Gastroesophageal sphincter (tissue), 4 donors: ENCODE measurements around the gene AK5. TPM values are rescaled to one million over a fixed set of nuclear protein-coding genes. Genes with fewer than 3 reads are reported as not detected.

Experiments
- ATAC-seq: fragments of 150-250 bp; one replicate; pipeline ENCODE4 v1.9.1; 2016; ENCODE audit warnings: mild to moderate bottlenecking, moderate library complexity
- H3K27ac ChIP-seq, 4 donors: fragments of 200-600 bp; sonication (generic) in 3 of 4; 1 replicate in 3 of 4; 2 replicates in 1 of 4; pipeline ENCODE4 v1.5.1; 2016 to 2019
- H3K27me3 ChIP-seq: fragments of 200-600 bp; sonication (generic); one replicate; pipeline ENCODE4 v1.5.1; 2019
- H3K36me3 ChIP-seq, 2 donors: fragments of 200-600 bp; sonication (generic); one replicate each; pipeline ENCODE4 v1.5.1; 2019; ENCODE audit warnings: control low read depth in 1 of 2
- H3K4me1 ChIP-seq, 3 donors: fragments of 200-600 bp; sonication (generic); 1 replicate in 2 of 3; 2 replicates in 1 of 3; pipeline ENCODE4 v1.5.1; 2016 to 2019; ENCODE audit warnings: control low read depth in 2 of 3
- H3K4me3 ChIP-seq, 2 donors: fragments of 200-600 bp; sonication (generic); one replicate each; pipeline ENCODE4 v1.5.1; 2019; ENCODE audit warnings: mild to moderate bottlenecking in 1 of 2, moderate library complexity in 1 of 2
- H3K9me3 ChIP-seq, 3 donors: fragments of 200-600 bp; sonication (generic); one replicate each; pipeline ENCODE4 v1.5.1; 2017 to 2019; ENCODE audit warnings: control low read depth in 2 of 3
- CTCF ChIP-seq, 4 experiments: fragments of 200-600 bp in 2 of 4; fragments of 450-650 bp in 2 of 4; sonication (generic) in 1 of 4; IDR thresholded peaks; one replicate each; pipeline ENCODE4 v1.5.1; 2017 to 2019; ENCODE audit warnings: antibody characterized with exemption in 4 of 4, mild to moderate bottlenecking in 2 of 4, moderate library complexity in 2 of 4
- EP300 ChIP-seq: sonication (generic); formaldehyde crosslinking; IDR thresholded peaks from one replicate; pipeline ENCODE4 v1.6.1; 2017; ENCODE audit warnings: antibody characterized with exemption, mild to moderate bottlenecking
- POLR2A ChIP-seq, 2 donors: fragments of 450-650 bp; IDR thresholded peaks; one replicate each; pipeline ENCODE4 v1.6.1; 2017; ENCODE audit warnings: antibody characterized with exemption in 2 of 2, mild to moderate bottlenecking in 2 of 2, moderate library complexity in 1 of 2
- POLR2AphosphoS5 ChIP-seq: sonication (generic); formaldehyde crosslinking; IDR thresholded peaks from one replicate; pipeline ENCODE4 v1.6.1; 2017; ENCODE audit warnings: antibody characterized with exemption
- WGBS, 2 donors: methylation state at CpG; one replicate each; pipeline ENCODE4 v1.1.5; 2018; ENCODE audit warnings: low coverage in 1 of 2; 5-methylcytosine and 5-hydroxymethylcytosine counted together
- total RNA-seq, 4 donors: library from RNA; depleted of rRNA; stranded (reverse); fragments of >200 nt; gene quantifications; one replicate each; pipeline ENCODE4 v1.1.0, GENCODE V29; 2016

AK5 gene
- total RNA-seq, 4 donors from 2014 or later: 0.67 to 5.3 (median 2.7) TPM

- Histone ChIP-seq H3K4me3 (no peak overlapping the region), H3K27ac (no peak overlapping the region), H3K4me1 (peaks cover 0 to 4% (median 0%) of the 10 kb centered on the region in 3 donors), H3K36me3 (no peaks in the 10 kb centered on the region), H3K9me3 (no peaks in the 10 kb centered on the region), H3K27me3 (no peaks in the 10 kb centered on the region)
- 98 to 100% methylated on average over 5 of the region's 5 CpGs for WGBS, 2 donors
- TF ChIP-seq POLR2AphosphoS5 (no peak), POLR2A (IDR thresholded peaks at IDR 0.05) (no peak), EP300 (no peak), CTCF (IDR thresholded peaks at IDR 0.05) (no peak)
- ATAC-seq: no peak
Measured at GRCh38 chr1:77589231-77589630, 307.4 kb downstream of the AK5 start.

- peaks cover 0 to 4% (median 0%) of the 10 kb centered on the region in 3 donors for H3K4me1 ChIP-seq
- no peak overlapping the region for H3K4me3 ChIP-seq
- TF ChIP-seq CTCF (IDR thresholded peaks at IDR 0.05) (no peak), EP300 (no peak), POLR2A (IDR thresholded peaks at IDR 0.05) (no peak), POLR2AphosphoS5 (no peak)
- H3K27ac ChIP-seq: no peak overlapping the region
- H3K27me3 ChIP-seq: no peaks in the 10 kb centered on the region
- H3K9me3 ChIP-seq: no peaks in the 10 kb centered on the region
- no peak for ATAC-seq
- no peaks in the 10 kb centered on the region for H3K36me3 ChIP-seq
- WGBS, 2 donors: 88 to 91% methylated on average over 1 of the region's 1 CpG
Measured at GRCh38 chr1:77590651-77591050, 308.8 kb downstream of the AK5 start.

- no peak overlapping the region for H3K4me3 ChIP-seq
- 100% methylated on average over 2 of the region's 2 CpGs for WGBS, 2 donors
- H3K4me1 ChIP-seq: peaks cover 0 to 4% (median 0%) of the 10 kb centered on the region in 3 donors
- no peak overlapping the region for H3K27ac ChIP-seq
- no peaks in the 10 kb centered on the region for H3K9me3 ChIP-seq
- peaks cover 0 to 12% of the 10 kb centered on the region in 2 donors for H3K36me3 ChIP-seq
- ATAC-seq: no peak
- TF ChIP-seq EP300 (no peak), POLR2AphosphoS5 (no peak), CTCF (IDR thresholded peaks at IDR 0.05) (no peak), POLR2A (IDR thresholded peaks at IDR 0.05) (no peak)
- no peaks in the 10 kb centered on the region for H3K27me3 ChIP-seq
Measured at GRCh38 chr1:77592906-77593305, 311.1 kb downstream of the AK5 start.

GRCh38 chr1:77594366-77595112, 312.7 kb downstream of the AK5 start:
- peaks cover 0 to 4% (median 0%) of the 10 kb centered on the region in 3 donors for H3K4me1 ChIP-seq
- 17 to 35% methylated on average over 1 of the region's 1 CpG for WGBS, 2 donors
- no peak for ATAC-seq
- TF ChIP-seq POLR2A (IDR thresholded peaks at IDR 0.05): no peak
- no peak for TF ChIP-seq CTCF (IDR thresholded peaks at IDR 0.05)
- TF ChIP-seq EP300: no peak
- no peak for TF ChIP-seq POLR2AphosphoS5
- H3K27me3 ChIP-seq: no peaks in the 10 kb centered on the region
- H3K4me3 ChIP-seq: no peak overlapping the region
- no peak overlapping the region for H3K27ac ChIP-seq
- H3K9me3 ChIP-seq: no peaks in the 10 kb centered on the region
- peaks cover 0 to 16% of the 10 kb centered on the region in 2 donors for H3K36me3 ChIP-seq

- Histone ChIP-seq H3K27me3 (no peaks in the 10 kb centered on the region), H3K4me1 (no peaks in the 10 kb centered on the region), H3K27ac (no peak overlapping the region), H3K36me3 (peaks cover 0 to 16% of the 10 kb centered on the region in 2 donors), H3K4me3 (no peak overlapping the region), H3K9me3 (no peaks in the 10 kb centered on the region)
- ATAC-seq: no peak
- TF ChIP-seq POLR2AphosphoS5: no peak
- no peak for TF ChIP-seq POLR2A (IDR thresholded peaks at IDR 0.05)
- TF ChIP-seq EP300: no peak
- TF ChIP-seq CTCF (IDR thresholded peaks at IDR 0.05): no peak
- WGBS, 2 donors: 94 to 100% methylated on average over 1 of the region's 1 CpG
Measured at GRCh38 chr1:77597310-77597709, 315.5 kb downstream of the AK5 start.
